MM.1S (cell line): ENCODE data around the gene POLR1B.

Experiments
- EZH2 ChIP-seq: fragments of 300-600 bp; sonication (generic); optimal IDR thresholded peaks from 2 replicates; pipeline ENCODE3; 2017; ENCODE audit warnings: low read depth, mild to moderate bottlenecking, antibody characterized with exemption, low read length, mixed read lengths
- TF ChIP-seq, protein P1 (sequence below): fragments of 300-600 bp; sonication (generic); IDR thresholded peaks from 2 replicates; pipeline ENCODE4 v1.5.1; 2016; ENCODE audit warnings: antibody characterized with exemption, low read length, mixed read lengths

DNA sequence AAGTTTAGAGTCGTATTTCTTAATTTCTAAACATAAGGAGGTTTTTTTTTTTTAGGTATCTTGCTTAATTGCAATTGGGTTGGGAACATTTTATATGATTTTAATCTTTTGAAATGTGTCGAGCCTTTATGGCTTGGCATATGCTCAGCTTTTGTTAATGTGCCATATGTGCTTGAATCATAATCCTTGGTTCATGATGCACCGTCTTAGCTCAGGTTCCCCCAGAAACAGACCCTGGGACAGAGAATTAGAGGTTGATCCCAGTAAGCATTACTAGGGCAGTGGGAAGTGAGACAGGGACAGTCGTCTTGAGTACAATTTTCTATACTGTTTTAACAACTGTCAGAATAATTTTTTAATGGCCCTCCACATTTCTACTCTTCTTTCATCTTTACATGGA lies 51.5 kb downstream of the POLR1B start:
- TF ChIP-seq, protein P1, sequence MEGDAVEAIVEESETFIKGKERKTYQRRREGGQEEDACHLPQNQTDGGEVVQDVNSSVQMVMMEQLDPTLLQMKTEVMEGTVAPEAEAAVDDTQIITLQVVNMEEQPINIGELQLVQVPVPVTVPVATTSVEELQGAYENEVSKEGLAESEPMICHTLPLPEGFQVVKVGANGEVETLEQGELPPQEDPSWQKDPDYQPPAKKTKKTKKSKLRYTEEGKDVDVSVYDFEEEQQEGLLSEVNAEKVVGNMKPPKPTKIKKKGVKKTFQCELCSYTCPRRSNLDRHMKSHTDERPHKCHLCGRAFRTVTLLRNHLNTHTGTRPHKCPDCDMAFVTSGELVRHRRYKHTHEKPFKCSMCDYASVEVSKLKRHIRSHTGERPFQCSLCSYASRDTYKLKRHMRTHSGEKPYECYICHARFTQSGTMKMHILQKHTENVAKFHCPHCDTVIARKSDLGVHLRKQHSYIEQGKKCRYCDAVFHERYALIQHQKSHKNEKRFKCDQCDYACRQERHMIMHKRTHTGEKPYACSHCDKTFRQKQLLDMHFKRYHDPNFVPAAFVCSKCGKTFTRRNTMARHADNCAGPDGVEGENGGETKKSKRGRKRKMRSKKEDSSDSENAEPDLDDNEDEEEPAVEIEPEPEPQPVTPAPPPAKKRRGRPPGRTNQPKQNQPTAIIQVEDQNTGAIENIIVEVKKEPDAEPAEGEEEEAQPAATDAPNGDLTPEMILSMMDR, result no peak
- no peak for TF ChIP-seq EZH2
